H9 (cell line): ENCODE data around the gene ACTN3. TPM values are rescaled to one million over a fixed set of nuclear protein-coding genes. Genes with fewer than 3 reads are reported as not detected.

Experiments used
- DNase-seq: peaks from one replicate; pipeline ENCODE4 v3.0.0-alpha.2; 2017
- H2AFZ ChIP-seq: one replicate; pipeline ENCODE4 v1.6.1; 2013; ENCODE audit warnings: mild to moderate bottlenecking, low read length, control low read depth, moderate library complexity
- H2AK5ac ChIP-seq: 2 replicates; pipeline ENCODE4 v1.6.1; 2013; ENCODE audit warnings: low read length, control low read depth, mixed read lengths; ENCODE audit not compliant: insufficient read length
- H2BK120ac ChIP-seq: one replicate; pipeline ENCODE4 v1.6.1; 2013; ENCODE audit warnings: low read depth, mild to moderate bottlenecking, low read length, control low read depth, inconsistent platforms; ENCODE audit not compliant: poor library complexity, severe bottlenecking
- H2BK12ac ChIP-seq: 2 replicates; pipeline ENCODE4 v1.6.1; 2013; ENCODE audit warnings: low read length, control low read depth, mixed read lengths, low read depth; ENCODE audit not compliant: insufficient read length
- H2BK15ac ChIP-seq: 2 replicates; pipeline ENCODE4 v1.6.1; 2013; ENCODE audit warnings: low read depth, low read length, control low read depth
- H2BK20ac ChIP-seq: one replicate; pipeline ENCODE4 v1.6.1; 2013; ENCODE audit warnings: low read depth, mild to moderate bottlenecking, low read length, control low read depth, inconsistent platforms; ENCODE audit not compliant: poor library complexity, severe bottlenecking
- H2BK5ac ChIP-seq: 2 replicates; pipeline ENCODE4 v1.6.1; 2013; ENCODE audit warnings: low read length, control low read depth, mixed read lengths; ENCODE audit not compliant: insufficient read length
- H3K14ac ChIP-seq: 2 replicates; pipeline ENCODE4 v1.6.1; 2013; ENCODE audit warnings: low read length, control low read depth; ENCODE audit not compliant: insufficient read depth
- H3K18ac ChIP-seq: 2 replicates; pipeline ENCODE4 v1.6.1; 2013; ENCODE audit warnings: low read depth, mild to moderate bottlenecking, mixed read lengths, low read length, control low read depth; ENCODE audit not compliant: insufficient read length
- H3K23ac ChIP-seq: 2 replicates; pipeline ENCODE4 v1.6.1; 2013; ENCODE audit warnings: low read length, control low read depth, mixed read lengths, low read depth; ENCODE audit not compliant: insufficient read length
- H3K23me2 ChIP-seq: 2 replicates; pipeline ENCODE4 v1.6.1; 2013; ENCODE audit warnings: low read depth, mild to moderate bottlenecking, mixed read lengths, low read length, control low read depth; ENCODE audit not compliant: insufficient read length, poor library complexity, severe bottlenecking
- H3K27ac ChIP-seq: 2 replicates; pipeline ENCODE4 v1.5.1; 2013; ENCODE audit warnings: low read length, control low read depth, mixed read lengths, low read depth; ENCODE audit not compliant: insufficient read length
- H3K27me3 ChIP-seq: 2 replicates; pipeline ENCODE4 v1.6.1; 2013; ENCODE audit warnings: low read length, control low read depth, inconsistent platforms; ENCODE audit not compliant: insufficient read depth
- H3K4ac ChIP-seq: 2 replicates; pipeline ENCODE4 v1.6.1; 2013; ENCODE audit warnings: low read depth, mild to moderate bottlenecking, control low read depth, inconsistent platforms, low read length, moderate library complexity
- H3K4me1 ChIP-seq: 2 replicates; pipeline ENCODE4 v1.6.1; 2013; ENCODE audit warnings: low read length, control low read depth, inconsistent platforms; ENCODE audit not compliant: insufficient read depth
- H3K4me2 ChIP-seq: 2 replicates; pipeline ENCODE4 v1.6.1; 2013; ENCODE audit warnings: low read length, control low read depth, mixed read lengths; ENCODE audit not compliant: insufficient read length, insufficient read depth
- H3K56ac ChIP-seq: 2 replicates; pipeline ENCODE4 v1.6.1; 2013; ENCODE audit warnings: low read depth, mild to moderate bottlenecking, mixed read lengths, low read length, control low read depth; ENCODE audit not compliant: insufficient read length
- H3K79me1 ChIP-seq: 2 replicates; pipeline ENCODE4 v1.6.1; 2013; ENCODE audit warnings: low read depth, mild to moderate bottlenecking, moderate library complexity, low read length, control low read depth, inconsistent platforms; ENCODE audit not compliant: insufficient read depth, poor library complexity, severe bottlenecking
- H3K79me2 ChIP-seq: 2 replicates; pipeline ENCODE4 v1.6.1; 2013; ENCODE audit warnings: low read length, control low read depth, inconsistent platforms; ENCODE audit not compliant: insufficient read depth
- H3K9ac ChIP-seq: 2 replicates; pipeline ENCODE4 v1.6.1; 2013; ENCODE audit warnings: low read length, control low read depth, mixed read lengths; ENCODE audit not compliant: insufficient read length; ENCODE audit errors: extremely low read depth
- H3K9me3 ChIP-seq: one replicate; pipeline ENCODE4 v1.6.1; 2013; ENCODE audit warnings: low read depth, low read length, inconsistent platforms; ENCODE audit not compliant: control insufficient read depth
- H3T11ph ChIP-seq: one replicate; pipeline ENCODE4 v1.6.1; 2013; ENCODE audit warnings: mild to moderate bottlenecking, low read length, control low read depth, inconsistent platforms
- H4K20me1 ChIP-seq: one replicate; pipeline ENCODE4 v1.6.1; 2013; ENCODE audit not compliant: control insufficient read depth, insufficient read length, insufficient read depth
- H4K5ac ChIP-seq: 2 replicates; pipeline ENCODE4 v1.6.1; 2013; ENCODE audit warnings: low read depth, mild to moderate bottlenecking, mixed read lengths, low read length, control low read depth; ENCODE audit not compliant: insufficient read length
- H4K8ac ChIP-seq: replicated peaks from 2 replicates; pipeline ENCODE4 v1.6.1; 2013; ENCODE audit warnings: low read length, control low read depth, mixed read lengths, low read depth; ENCODE audit not compliant: insufficient read length
- H4K91ac ChIP-seq: 2 replicates; pipeline ENCODE4 v1.6.1; 2013; ENCODE audit warnings: low read depth, mild to moderate bottlenecking, moderate library complexity, mixed read lengths, low read length, control low read depth; ENCODE audit not compliant: insufficient read length
- H3K27ac Mint-ChIP-seq, 3 experiments: 2 replicates in 2 of 3; 3 replicates in 1 of 3; pipeline ENCODE4 v1.8.0; 2020 to 2021; ENCODE audit warnings: mixed read lengths in 3 of 3, mild to moderate bottlenecking in 1 of 3, moderate library complexity in 1 of 3
- H3K27me3 Mint-ChIP-seq: 2 replicates; pipeline ENCODE4 v1.8.0; 2021; ENCODE audit warnings: low read depth, mild to moderate bottlenecking, moderate library complexity, mixed read lengths
- H3K36me3 Mint-ChIP-seq, 3 experiments: 2 replicates in 2 of 3; 3 replicates in 1 of 3; pipeline ENCODE4 v1.8.0; 2020 to 2021; ENCODE audit warnings: low read depth in 3 of 3, mixed read lengths in 3 of 3; ENCODE audit not compliant: insufficient read depth in 1 of 3
- H3K4me1 Mint-ChIP-seq, 2 experiments: 2 replicates each; pipeline ENCODE4 v1.8.0; 2020; ENCODE audit warnings: mixed read lengths in 2 of 2
- H3K4me3 Mint-ChIP-seq, 2 experiments: 2 replicates in 1 of 2; 3 replicates in 1 of 2; pipeline ENCODE4 v1.8.0; 2020 to 2021; ENCODE audit warnings: mild to moderate bottlenecking in 2 of 2, mixed read lengths in 2 of 2, moderate library complexity in 1 of 2
- H3K9me3 Mint-ChIP-seq, 2 experiments: 2 replicates in 1 of 2; 3 replicates in 1 of 2; pipeline ENCODE4 v1.8.0; 2020; ENCODE audit warnings: mild to moderate bottlenecking in 2 of 2, mixed read lengths in 2 of 2, moderate library complexity in 1 of 2
- WGBS: extraction: QIAGEN DNeasy Blood & Tissue Kit; methylation state at CpG from one replicate; pipeline ENCODE4 v1.1.7; 2013; ENCODE audit warnings: missing lambda C conversion rate, low lambda C conversion rate, mixed read lengths; ENCODE audit not compliant: insufficient read length; ENCODE audit errors: extremely low coverage; 5-methylcytosine and 5-hydroxymethylcytosine counted together
- total RNA-seq: library from RNA; stranded (reverse); gene quantifications from 2 replicates; pipeline ENCODE4 v1.2.1, GENCODE V29; 2021
- TF ChIP-seq, protein P1 (sequence below): fragments of 200-600 bp; sonication (generic); conservative IDR thresholded peaks from 3 replicates; pipeline ENCODE4 v1.8.0; 2021; ENCODE audit warnings: antibody characterized with exemption, mild to moderate bottlenecking

The ACTN3 gene
- total RNA-seq, 1 experiment from 2014 or later: 45.7 TPM

DNA sequence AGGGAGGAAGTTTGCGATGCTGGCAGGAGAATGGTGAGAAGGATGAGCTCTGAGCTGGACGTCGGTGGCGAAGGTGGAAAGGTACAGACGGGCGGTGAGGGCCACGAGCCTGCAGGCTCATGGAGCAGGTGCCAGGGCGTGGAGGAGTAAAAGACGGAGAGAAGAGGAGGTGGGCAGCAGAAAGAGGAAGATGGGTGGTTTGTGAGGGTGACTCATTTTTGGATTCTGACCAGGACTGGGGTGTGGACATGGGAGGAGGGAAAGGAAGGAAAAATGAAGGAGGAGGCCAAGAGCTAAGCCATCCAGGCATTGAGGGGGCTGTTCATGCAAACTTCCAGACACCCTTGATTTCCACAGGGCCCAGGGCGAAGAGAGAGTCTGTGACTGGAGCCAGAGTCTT is 4.3 kb upstream of the ACTN3 start:
- Mint-ChIP-seq H3K9me3 (no peaks in the 10 kb centered on the region), H3K27me3 (no peaks in the 10 kb centered on the region; the same call in 1 of the 2 replicates), H3K4me1 (peaks cover 25 to 26% of the 10 kb centered on the region in 2 experiments), H3K27ac (peak overlapping the region in 2 of 3 experiments; percentile 39; a peak in 4 of 7 replicates), H3K4me3 (no peak overlapping the region), H3K36me3 (peaks cover 1 to 33% (median 28%) of the 10 kb centered on the region in 3 experiments)
- no peak overlapping the region for H3K27ac ChIP-seq
- H3K4me1 ChIP-seq: no peaks in the 10 kb centered on the region; the same call in 1 of the 2 replicates
- H3K9me3 ChIP-seq: no peaks in the 10 kb centered on the region
- H3K9ac ChIP-seq: no peak overlapping the region
- no peaks in the 10 kb centered on the region for H3K79me1 ChIP-seq
- no peak overlapping the region for H4K91ac ChIP-seq
- H3K79me2 ChIP-seq: no peaks in the 10 kb centered on the region
- no peak overlapping the region for H2AFZ ChIP-seq
- DNase-seq: no peak
- H2AK5ac ChIP-seq: no peak overlapping the region
- no CpG with 5 or more reads among the region's 10 CpGs for WGBS
- no peak overlapping the region for H4K8ac ChIP-seq
- TF ChIP-seq, protein P1, sequence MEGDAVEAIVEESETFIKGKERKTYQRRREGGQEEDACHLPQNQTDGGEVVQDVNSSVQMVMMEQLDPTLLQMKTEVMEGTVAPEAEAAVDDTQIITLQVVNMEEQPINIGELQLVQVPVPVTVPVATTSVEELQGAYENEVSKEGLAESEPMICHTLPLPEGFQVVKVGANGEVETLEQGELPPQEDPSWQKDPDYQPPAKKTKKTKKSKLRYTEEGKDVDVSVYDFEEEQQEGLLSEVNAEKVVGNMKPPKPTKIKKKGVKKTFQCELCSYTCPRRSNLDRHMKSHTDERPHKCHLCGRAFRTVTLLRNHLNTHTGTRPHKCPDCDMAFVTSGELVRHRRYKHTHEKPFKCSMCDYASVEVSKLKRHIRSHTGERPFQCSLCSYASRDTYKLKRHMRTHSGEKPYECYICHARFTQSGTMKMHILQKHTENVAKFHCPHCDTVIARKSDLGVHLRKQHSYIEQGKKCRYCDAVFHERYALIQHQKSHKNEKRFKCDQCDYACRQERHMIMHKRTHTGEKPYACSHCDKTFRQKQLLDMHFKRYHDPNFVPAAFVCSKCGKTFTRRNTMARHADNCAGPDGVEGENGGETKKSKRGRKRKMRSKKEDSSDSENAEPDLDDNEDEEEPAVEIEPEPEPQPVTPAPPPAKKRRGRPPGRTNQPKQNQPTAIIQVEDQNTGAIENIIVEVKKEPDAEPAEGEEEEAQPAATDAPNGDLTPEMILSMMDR: no peak
- H4K20me1 ChIP-seq: no peaks in the 10 kb centered on the region
- H4K5ac ChIP-seq: no peak overlapping the region
- no peaks in the 10 kb centered on the region for H3K27me3 ChIP-seq
- no peak overlapping the region for H2BK12ac ChIP-seq
- no peak overlapping the region for H3K56ac ChIP-seq
- H3K23ac ChIP-seq: no peak overlapping the region
- no peak overlapping the region for H2BK15ac ChIP-seq
- H2BK20ac ChIP-seq: no peak overlapping the region
- no peak overlapping the region for H3K4ac ChIP-seq
- no peak overlapping the region for H3T11ph ChIP-seq
- H2BK120ac ChIP-seq: no peak overlapping the region
- no peak overlapping the region for H2BK5ac ChIP-seq
- no peak overlapping the region for H3K18ac ChIP-seq
- H3K14ac ChIP-seq: no peak overlapping the region
- H3K4me2 ChIP-seq: no peak overlapping the region
- H3K23me2 ChIP-seq: no peaks in the 10 kb centered on the region
